GM18519 (cell line): Measurements from ENCODE around the gene LMF1.

Source experiments
- ATAC-seq: cut with Tn5 transposase; IDR thresholded peaks from one replicate; pipeline ENCODE4 v1.9.1; 2021; ENCODE audit warnings: mild to moderate bottlenecking, moderate library complexity; ENCODE audit not compliant: unreplicated experiment, low FRiP score

LMF1 gene

DNA sequence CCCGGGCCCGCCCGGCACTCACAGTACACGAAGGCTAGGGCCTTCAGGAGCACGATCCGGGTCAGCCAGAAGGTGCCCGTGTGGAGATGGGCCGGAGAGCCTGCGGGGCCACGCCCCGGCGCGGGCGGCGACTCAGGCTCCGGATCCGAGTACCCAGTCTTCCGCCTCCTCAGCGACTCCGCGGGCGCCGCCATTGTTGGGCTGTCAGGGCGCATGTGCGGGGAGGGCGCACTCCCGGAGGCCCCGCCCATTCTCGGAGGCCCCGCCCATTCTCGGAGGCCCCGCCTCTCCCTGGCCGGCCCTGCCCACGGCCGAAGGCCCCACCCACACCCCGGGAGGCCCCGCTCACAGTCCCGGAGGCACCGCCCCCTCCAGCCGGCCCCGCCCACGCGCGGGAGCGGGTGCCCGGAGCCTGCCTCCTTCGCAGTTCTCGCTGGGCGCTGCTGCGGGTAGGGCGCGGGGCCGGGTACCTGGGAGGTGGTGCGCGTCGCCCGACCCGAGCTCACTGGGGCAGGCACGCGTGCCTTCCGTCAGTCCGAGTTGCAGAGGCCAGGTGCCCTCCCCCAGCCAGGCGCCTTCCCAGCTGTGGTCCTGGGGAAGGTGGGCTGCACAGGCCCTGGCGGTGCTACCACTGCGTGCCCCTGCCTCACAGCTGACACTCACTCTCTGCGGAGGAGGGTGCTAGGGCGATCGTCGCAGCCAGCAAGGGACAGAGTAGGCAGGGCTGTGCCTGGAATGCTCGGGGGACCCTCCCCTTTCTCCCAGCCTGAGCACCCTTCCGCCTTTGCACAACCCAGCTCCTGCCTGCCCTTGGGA is at the start of gene LMF1:
Gene LMF1 (minus strand): TSS at position 219 of the 816 bp plus-strand sequence. CDS start 4 bp downstream, at position 215.
- ATAC-seq: peak; percentile 62

DNA sequence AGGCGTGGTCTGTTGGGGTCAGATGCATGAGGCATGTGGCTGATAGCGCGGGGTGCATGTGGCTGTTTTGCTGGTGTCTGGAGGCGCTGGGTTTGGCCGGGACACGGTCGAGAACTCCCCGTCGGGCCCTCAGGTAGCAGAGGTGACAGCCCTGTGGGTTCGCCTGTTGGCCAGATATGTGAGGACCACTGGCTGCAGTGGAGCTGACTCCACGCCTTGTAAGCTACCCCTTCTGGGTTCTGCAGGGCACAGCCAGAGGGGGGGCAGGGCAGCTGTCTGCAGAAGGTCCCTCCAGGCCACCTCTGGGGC is 49.3 kb upstream of the LMF1 start:
- ATAC-seq: no peak

DNA sequence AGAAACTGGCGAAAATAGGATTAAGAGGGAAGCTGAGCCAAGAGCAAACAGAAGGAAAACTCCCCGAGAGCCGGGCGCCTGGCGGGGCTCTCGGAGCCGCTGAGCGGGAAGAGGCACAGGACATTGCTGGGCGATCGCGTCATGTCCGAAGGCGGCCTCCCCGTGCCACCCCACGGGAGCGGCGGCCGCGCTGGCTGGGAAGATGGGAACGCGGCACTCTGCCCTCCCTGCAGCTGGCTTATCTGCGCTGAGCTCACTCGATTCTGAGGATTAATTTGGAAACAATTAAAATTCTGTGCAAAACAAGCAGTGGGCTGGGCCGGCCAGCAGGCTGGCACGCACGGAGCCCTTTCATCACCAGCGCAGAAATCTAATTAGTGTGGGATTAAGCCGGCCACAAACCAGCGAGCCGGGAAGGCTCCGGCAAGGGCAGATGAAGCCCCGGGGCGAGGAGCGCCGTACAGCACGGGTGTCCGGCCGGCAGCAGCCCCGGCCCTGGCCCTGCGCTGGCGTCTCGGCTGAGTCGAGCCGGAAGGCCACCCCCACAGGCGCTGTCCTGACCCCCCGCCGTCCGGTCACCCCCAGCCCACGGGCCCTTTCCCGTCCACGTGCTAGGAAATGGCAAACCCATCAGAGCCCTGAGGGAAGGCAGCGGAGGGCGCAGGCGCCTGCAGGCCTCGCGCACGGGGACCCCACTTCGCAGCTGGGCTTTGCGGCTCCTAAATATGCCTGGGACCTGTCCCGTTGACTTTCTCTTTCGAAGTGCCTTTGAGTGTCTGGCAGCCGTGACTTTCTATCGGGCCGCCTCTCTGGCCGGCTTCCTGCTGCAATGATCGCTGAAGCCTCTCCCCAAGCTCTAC is 48.7 kb upstream of the LMF1 start:
- ATAC-seq: no peak

DNA sequence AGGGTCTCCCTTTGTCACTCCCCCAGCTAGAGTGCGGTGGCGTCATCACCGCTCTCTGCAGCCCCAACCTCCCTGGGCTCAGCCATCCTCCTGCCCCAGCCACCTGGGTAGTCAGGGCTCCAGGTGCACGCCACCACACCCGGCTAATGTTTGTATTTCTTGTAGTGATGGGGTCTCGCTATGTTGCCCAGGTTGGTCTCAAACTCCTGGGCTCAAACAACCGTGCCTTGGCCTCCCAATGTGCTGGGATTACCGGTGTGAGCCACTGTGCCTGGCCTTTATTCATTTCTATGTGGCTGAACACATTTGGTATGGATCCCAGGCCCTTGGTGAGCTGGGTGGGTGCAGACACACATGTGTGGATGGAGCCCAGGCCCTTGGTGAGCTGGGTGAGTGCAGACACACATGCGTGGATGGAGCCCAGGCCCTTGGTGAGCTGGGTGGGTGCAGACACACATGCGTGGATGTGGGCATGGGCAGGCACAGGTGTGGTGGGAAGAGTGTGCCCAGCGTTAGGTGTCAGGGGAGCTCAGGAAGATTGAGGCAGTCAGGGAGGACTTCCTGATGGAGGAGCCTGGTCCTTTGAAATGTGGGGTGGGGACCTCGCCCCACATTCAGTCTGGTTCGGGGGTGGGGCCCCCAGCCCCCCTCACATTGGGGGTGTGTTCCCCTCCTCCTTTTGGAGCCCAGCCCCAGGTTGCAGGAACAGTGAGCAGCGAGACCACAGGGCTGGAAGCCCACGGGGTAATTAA is 47.8 kb upstream of the LMF1 start:
- no peak for ATAC-seq

DNA sequence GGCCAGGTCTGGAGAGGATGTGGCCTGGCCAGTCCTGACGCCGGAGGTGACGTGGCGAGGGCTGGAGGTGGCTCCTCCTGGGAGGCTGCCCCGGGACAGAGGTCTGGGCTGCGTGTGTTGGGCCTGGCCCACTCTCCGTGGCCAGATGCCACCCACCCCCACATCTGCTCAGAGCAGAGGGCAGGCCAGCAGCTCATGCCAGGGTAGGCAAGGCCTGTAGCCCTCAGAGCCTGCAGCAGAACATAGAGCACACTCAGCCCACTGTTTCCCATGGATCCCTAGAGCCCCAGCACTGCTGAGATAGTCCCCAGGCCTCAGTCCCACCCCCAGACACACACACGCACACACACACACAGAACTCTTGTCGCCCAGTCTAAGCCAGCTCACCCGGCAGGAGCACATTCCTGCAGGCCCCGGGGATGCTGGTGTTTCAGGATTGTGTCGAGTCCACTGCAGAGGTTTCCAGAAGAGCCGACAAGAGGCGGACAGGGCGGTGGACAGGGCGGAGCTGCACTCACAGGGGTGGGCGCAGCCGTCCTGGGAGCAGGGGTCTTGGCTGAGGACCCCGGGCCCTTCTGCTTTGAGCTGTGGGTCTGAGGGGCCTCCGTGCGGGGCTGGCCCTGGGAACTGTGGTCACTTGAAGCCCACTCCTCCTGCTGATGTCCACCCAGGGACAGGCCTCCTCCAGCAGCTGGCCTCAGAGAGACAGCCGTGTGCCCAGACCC is 44.1 kb upstream of the LMF1 start:
- no peak for ATAC-seq

DNA sequence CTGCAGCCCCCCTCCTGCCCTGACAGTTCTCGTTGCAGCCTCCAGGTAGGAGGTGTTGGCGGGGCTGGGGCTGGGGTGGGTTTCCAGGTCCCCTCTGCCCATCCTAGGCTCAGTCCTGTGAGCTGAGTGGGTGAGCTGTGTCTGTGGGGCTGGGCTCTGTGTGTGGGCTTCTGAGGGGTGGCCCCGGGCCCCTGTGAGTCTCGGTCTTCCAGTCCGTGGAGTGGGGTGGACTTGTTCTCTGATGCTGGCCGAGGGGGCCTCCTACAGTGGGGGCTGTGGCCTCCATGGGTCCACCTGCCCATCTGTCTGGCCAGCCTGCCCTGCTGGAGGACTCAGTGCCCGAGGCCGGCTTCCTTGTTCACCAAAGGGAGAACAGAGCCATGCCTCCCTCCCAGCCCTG is 43.4 kb upstream of the LMF1 start:
- no peak for ATAC-seq

DNA sequence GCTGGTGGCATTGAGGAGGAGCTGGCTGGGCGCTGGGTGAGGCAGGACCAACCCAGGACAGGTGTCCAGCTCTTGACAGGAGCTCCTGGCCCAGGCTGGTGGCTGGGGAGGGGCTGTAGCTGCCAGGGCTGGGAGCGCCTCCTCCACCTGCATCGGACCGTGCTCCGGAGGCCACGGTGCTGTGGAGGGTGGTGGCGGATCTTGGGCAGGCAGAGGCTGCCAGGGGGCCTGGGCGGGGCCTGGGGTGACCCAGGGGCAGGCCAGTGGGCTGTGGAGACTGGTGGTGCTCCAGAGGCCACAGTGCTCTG is 42.8 kb upstream of the LMF1 start:
- ATAC-seq: no peak

DNA sequence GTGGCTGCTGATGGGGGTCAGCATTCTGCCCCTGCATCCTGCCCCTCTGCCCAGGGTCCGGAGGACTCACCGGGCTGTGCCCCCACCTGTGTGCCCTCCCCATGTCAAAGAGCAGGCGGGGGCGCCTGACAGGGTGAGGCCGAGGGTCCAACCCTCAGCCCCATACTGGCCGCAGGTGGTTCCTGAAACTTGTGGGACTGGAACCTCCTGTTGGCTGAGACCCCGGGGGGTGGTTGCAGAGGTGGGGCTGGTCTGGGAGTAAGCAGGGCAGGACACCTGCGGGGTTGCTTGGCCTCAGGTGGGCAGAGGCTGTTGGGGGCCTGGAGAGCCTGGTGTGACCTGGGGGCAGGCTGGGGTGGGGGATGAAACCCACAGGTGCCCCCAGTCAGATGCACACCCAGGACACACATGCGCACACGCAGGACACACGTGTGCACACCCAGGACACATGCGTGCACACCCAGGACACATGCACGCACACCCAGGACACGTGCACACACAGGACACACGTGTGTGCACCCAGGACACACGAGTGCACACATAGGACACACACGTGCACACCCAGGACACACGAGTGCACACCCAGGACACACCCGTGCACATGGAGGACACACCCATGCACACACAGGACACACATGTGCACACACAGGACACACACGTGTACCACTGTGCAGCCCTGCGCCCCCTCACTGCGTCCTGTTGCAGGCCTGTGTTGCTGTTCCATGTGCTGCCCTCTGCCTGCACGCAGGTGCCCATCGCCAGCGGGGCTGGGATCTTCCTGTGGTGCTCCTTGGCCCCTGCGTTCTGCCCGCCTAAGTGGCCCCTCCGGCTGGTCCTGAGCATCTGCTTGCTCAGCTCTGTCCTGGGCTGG is 42.2 kb upstream of the LMF1 start:
- ATAC-seq: no peak

DNA sequence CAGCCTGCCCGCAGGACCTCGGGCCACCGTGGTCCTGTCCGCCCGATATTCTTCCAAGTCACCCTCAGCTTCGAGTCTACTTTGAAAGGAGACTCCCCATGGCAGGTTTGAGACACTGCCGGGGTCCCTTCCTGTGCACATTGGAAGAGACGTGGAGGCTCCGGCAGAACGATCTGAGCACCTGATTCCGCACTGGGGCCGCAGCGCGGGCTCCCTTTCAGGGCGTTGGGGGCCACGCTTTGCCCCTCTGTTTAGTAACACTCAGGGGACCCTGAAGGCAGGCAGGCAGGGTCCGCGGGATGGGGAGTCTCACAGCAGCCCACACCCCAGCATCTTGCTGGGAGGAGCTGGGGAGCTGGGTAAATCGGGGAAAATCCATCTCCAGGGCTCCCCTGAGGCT is 41.4 kb upstream of the LMF1 start:
- no peak for ATAC-seq

DNA sequence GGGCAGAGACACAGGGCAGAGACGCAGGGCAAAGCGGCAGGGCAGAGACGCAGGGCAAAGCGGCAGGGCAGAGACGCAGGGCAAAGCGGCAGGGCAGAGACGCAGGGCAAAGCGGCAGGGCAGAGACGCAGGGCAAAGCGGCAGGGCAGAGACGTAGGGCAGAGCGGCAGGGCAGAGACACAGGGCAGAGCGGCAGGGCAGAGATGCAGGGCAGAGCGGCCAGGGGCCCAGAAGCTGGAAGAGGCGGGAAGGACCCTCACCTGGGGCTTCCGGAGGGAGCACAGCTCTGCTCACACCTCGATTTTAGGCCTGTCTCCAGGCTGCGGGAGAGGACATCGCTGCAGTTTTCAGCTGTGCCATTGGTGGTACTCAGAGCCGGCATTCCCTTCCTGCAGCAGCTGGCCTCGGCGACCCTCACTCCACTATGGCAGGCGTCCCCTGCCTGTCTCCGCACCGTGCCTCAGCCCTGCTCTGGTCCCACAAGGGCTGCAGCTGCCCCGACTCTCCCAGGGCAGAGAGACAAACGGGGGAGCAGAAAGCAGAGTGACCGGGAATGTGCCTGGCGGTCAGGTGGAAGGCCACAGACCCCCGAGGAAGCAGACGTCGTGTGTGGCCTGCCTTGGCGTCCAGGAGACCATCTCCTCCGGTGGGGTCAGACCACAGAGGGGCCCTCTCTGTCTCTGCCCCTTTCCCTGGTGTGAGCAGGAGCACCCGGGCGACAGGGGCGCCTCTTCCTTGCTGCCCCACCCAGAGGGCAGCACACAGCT is 40.7 kb upstream of the LMF1 start:
- ATAC-seq: no peak

DNA sequence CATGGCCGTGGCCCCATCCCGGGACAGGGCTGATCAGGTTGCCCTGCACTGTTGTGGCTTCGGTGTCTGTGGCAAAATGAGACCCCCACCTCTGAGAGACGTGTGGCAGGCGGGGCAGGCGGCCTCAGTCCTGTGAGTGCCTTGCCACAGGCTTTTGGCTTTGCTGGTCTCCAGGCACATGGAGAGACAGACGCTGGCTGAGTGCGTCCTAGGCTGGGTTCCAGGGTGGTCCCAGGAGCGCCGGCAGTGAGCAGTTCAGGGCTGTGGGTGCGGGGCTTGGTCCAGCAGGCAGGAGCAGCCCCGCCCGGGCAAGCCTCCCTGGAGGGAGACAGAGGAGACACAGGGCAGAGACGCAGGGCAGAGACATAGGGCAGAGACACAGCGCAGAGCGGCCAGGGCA is 40.0 kb upstream of the LMF1 start:
- ATAC-seq: no peak

DNA sequence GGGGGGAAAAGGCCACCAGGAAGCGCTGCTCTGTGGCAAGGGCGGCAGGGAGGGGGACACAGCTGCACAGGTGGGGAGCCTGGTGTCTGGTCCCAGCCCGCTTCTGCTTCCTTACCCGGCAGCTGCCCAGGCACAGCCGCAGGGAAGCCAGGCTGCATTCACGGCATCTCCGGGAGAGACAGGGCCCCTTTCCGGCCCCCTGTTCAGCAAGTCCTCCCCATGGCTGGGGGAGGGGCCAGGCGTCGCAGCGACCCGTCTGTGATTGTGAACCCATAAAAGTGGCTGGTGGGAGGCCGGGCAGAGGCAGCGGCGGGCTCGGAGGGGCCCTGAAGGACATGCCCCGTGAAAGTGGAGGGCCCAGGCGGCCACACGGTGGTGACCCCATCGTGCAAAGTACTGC is 39.5 kb upstream of the LMF1 start:
- ATAC-seq: no peak

DNA sequence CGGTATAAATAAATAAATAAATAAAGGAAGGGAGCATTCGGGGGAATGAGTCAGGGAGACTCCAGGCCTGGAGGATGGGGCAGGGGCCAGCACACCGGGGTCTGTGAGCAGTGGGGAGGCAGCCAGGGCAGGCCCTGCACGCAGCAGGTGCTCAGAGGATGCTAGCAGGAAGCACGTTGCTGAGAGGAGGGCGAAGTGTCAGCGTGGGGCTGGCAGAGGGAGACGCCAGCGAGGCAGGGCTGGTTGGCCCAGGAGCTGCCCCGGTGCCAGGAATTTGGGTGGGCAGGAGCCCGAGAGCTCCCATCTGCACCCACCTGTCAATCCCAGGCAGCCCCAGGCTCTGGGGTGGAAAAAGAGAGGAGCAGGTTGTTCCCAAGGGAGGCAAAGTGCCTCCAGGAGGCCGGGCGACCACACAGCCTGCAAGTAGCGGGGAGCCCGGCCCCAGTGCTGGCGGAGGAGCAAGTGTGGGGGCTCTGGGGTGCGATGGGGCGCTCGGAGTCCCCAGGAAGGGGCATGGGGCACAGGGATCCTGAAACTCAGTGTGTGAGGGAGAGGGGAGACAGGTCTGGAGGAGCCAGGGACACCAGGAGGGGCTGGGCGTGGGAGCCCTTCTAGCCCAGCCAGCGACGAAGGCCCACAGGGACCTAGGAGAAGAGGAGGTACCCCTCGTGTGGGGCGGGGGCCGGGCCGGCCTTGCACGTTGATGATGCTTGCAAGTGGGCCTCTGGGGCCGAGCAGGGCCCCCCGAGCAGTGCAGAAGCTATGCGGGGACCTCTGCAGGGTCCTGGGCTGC is 38.8 kb upstream of the LMF1 start:
- no peak for ATAC-seq

DNA sequence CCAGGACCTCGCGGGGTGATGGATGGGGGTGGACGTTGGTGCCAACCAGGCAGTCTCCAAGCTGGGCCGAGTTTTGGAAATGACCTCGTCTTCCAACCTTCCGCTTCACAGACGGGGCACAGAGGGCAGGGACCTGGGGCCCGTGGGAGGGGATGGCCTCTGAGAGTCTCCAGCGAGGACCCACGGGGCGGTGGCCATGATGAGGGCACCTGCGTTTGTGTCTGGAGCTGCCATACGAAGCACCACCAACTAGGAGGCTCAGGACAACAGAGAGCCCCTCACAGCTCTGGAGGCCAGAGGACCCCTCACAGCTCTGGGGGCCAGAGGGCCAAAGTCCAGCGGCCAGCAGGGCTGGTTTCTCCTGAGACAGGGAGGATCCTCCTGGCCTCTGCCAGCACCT is 37.3 kb upstream of the LMF1 start:
- no peak for ATAC-seq

DNA sequence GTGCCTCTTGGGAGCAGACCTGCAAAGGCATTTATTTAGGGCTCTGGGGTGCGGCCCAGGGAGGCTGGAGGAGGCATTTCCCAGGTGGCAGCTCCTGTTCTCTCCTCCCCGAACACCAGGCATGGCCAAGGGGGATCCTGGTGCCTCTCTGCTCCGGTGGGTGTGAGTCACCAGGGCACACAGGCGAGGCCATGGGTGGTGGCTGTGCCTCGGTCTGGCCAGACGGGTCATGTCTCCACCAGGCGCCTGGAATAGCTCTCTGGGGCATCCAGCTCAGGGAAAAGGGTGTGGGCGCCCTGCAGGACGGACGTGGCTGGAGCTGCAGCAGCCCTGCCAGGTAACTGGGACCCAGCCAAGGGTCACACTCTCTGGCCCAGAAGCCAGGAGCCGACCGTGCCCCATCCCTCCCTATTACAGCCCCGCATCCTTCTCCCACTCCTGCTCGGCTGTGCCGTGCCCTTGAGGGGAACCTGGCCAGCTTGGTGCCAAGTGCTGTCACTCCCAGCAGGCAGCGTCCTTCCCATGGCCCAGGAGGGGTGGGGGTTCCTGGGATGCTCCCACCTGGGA is 36.6 kb upstream of the LMF1 start:
- ATAC-seq: no peak

DNA sequence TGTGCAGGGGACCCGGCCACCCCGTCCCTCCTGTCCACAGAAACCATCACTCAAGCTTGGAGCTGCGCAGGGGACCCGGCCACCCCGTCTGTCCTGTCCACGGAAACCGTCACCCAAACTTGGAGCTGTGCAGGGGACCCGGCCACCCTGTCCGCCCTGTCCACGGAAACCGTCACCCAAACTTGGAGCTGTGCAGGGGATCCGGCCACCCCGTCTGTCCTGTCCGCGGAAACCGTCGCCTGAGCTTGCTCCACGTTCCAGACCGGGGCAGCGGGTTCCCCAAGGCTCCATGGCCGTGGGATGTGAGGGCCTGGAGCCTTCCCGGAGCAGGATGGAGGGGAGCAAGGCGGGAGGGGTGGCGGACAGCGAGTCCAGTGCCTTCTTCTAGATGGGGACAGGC is 36.0 kb upstream of the LMF1 start:
- ATAC-seq: no peak

DNA sequence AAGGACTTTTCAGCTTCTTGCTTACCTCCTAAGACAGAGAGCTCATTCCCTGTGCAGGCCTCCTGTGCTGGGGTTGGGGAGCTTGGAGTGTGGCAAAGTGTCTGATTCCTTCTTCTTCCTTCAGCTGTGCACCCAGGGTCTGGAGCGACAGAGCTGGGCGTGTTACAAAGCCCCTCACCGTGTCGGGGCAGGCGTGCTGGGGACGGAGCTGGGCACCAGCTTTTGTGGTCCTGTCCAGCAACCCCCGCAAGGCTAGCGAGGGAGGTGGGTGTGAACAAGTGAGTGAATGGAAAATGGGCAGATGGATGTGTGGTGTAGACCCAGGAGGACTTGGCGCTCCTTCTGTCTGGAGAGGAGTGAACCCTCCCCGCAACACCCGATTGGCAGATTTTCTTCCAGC is 34.5 kb upstream of the LMF1 start:
- no peak for ATAC-seq
